GM23248 (cell line): ENCODE data around the gene DYRK1A.

Experiments used
- EZH2 ChIP-seq: fragments of 200-600 bp; sonication (generic); IDR thresholded peaks from 2 replicates; pipeline ENCODE4 v1.6.1; 2018; ENCODE audit warnings: antibody characterized with exemption, mild to moderate bottlenecking; ENCODE audit not compliant: insufficient read depth, poor library complexity, severe bottlenecking
- EZH2phosphoT487 ChIP-seq: fragments of 200-600 bp; sonication (generic); IDR thresholded peaks from 2 replicates; pipeline ENCODE4 v1.6.1; 2018; ENCODE audit warnings: antibody characterized with exemption, moderate library complexity, mild to moderate bottlenecking, low read depth; ENCODE audit not compliant: insufficient read depth

- TF ChIP-seq EZH2 (no peak), EZH2phosphoT487 (no peak)
These were observed 197.2 kb downstream of the DYRK1A start for GRCh38 chr21:37563641-37564340.
